KOPT-K1 (cell line): ENCODE results near the gene HMOX2.

Experiments
- H3K27ac ChIP-seq: fragments of 200-600 bp; sonication (generic); 2 replicates; pipeline ENCODE4 v1.5.1; 2016; ENCODE audit warnings: antibody characterized with exemption, mild to moderate bottlenecking, low read depth, low read length; ENCODE audit not compliant: poor library complexity, severe bottlenecking
- H3K36me3 ChIP-seq: fragments of 200-600 bp; sonication (generic); 2 replicates; pipeline ENCODE4 v1.5.1; 2017; ENCODE audit warnings: antibody characterized with exemption, mild to moderate bottlenecking, low read length, moderate library complexity; ENCODE audit not compliant: insufficient read depth
- H3K9me3 ChIP-seq: fragments of 200-600 bp; sonication (generic); 2 replicates; pipeline ENCODE4 v1.5.1; 2017; ENCODE audit warnings: antibody characterized with exemption, low read length, mild to moderate bottlenecking; ENCODE audit not compliant: insufficient read depth, poor library complexity, severe bottlenecking

The HMOX2 gene

GRCh38 chr16:4454623-4455022, 21.6 kb upstream of the HMOX2 start:
- H3K9me3 ChIP-seq = no peaks in the 10 kb centered on the region
- peaks cover 100% of the 10 kb centered on the region for H3K36me3 ChIP-seq

DNA sequence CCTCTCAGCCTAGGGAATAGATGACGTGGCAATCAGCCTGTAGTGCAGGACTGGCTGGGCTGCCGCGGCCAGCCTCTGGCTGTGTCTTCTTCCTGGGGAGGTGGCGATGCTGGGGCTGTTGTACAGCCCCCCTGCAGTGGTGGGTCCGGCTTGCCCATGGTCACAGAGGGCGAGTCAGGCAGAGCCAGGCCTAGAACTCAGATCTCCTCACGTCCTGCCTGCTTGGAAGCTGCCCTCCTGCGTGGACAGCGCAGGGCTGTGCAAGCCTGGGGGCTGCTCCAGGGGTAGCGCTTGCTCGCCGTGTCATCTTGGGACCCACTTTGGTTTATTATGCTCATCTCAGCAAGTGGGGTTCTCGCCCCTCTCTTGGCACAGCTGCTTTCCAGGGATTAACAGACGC, 21.1 kb upstream of the HMOX2 start:
- Histone ChIP-seq H3K9me3 (no peaks in the 10 kb centered on the region), H3K36me3 (peaks cover 100% of the 10 kb centered on the region), H3K27ac (no peak overlapping the region)

More at GRCh38 chr16:4454623-4455022, 21.6 kb upstream of the HMOX2 start:
- no peak overlapping the region for H3K27ac ChIP-seq

DNA sequence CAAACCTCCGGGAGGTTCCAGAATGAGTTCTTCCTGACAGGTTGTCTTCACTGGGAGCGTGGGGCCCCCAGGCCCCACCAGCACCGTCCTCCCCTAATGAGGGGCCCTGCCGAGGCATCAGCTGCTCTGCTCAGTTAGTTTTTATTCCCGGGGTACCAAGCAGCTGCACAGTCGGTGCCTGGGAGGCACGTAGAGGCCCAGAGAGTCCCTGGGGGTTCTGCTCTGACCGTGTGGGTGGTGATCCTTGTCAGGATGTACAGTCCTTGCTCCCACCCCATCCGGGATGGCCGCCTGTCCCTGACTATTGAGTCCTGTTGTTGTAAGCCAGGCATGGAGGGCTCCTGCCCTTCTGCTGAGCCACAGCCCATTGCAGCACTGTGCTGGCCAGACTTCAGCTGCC, 20.2 kb upstream of the HMOX2 start:
- H3K27ac ChIP-seq = no peak overlapping the region
- H3K9me3 ChIP-seq = no peaks in the 10 kb centered on the region
- peaks cover 98% of the 10 kb centered on the region for H3K36me3 ChIP-seq

DNA sequence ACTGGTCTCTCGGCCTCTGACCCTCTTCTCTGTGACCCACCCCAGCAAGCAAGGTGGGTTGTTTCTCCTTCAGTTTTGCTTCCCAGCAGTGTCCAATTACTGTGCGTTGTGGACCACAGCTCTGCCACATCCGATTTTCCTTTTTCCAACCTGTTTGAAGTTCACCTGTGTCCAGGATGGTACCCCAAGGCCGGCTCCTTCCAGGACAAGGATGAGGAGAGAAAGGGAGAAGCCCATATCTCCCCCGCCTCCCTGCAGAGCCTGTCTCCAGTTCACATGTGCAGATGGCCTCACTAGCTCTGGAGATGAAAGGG, 15.3 kb upstream of the HMOX2 start:
- no peaks in the 10 kb centered on the region for H3K9me3 ChIP-seq
- H3K27ac ChIP-seq = no peak overlapping the region
- H3K36me3 ChIP-seq = peaks cover 96% of the 10 kb centered on the region

GRCh38 chr16:4461250-4462085, 14.7 kb upstream of the HMOX2 start:
- Histone ChIP-seq H3K9me3 (no peaks in the 10 kb centered on the region), H3K36me3 (peaks cover 90% of the 10 kb centered on the region), H3K27ac (no peak overlapping the region)

- peak overlapping the region; percentile 98 for H3K27ac ChIP-seq
- no peaks in the 10 kb centered on the region for H3K9me3 ChIP-seq
- peaks cover 90% of the 10 kb centered on the region for H3K36me3 ChIP-seq
Observed at GRCh38 chr16:4463522-4464163, 12.6 kb upstream of the HMOX2 start.

DNA sequence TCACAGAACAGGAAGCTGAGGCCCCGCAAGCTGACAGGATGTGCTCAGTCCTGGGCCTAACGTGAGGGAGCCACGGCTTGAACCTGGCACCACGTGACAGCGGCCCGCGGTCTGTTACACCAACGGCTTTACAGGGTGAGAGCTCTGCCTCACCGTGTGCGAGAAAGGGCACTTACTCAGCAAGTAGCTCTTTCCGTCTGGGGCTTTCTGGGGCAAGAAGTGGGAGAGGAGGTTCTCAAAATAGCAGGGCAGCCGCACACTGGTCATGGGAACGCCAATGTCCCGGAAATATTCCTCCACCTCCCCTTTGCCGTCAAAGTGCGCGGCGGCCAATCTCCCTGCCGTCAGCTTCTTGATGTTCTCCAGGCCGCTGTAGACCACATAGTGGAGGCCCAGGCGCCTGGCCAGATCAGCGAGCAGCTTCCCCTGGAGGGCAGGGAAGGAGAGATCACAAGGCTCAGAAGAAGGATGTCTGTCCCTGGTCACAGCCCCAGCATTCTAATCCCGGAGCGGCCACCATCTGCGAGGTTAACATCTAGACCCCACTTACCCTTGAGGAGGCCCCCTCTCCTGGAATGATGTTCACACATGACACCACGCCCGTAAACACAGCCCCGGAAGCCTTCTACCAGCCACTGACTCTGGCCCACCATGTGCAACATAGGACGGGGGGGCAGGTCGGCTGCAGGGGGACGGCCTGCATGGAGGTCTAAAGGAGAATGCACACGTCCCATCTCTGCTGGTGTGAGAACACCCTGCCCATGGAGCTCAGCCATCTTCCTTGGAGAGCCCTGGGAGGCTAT, 10.0 kb upstream of the HMOX2 start:
- H3K27ac ChIP-seq = peak overlapping the region; percentile 98

GRCh38 chr16:4467916-4468315, 8.3 kb upstream of the HMOX2 start:
- Histone ChIP-seq H3K9me3 (no peaks in the 10 kb centered on the region), H3K36me3 (peaks cover 75% of the 10 kb centered on the region), H3K27ac (peak overlapping the region; percentile 98)

More for the DNA sequence above, 10.0 kb upstream of the HMOX2 start:
- peaks cover 84% of the 10 kb centered on the region for H3K36me3 ChIP-seq
- no peaks in the 10 kb centered on the region for H3K9me3 ChIP-seq

- peaks cover 64% of the 10 kb centered on the region for H3K36me3 ChIP-seq
- H3K9me3 ChIP-seq = no peaks in the 10 kb centered on the region
- H3K27ac ChIP-seq = no peak overlapping the region
Observed at GRCh38 chr16:4468972-4469371, 7.2 kb upstream of the HMOX2 start.

DNA sequence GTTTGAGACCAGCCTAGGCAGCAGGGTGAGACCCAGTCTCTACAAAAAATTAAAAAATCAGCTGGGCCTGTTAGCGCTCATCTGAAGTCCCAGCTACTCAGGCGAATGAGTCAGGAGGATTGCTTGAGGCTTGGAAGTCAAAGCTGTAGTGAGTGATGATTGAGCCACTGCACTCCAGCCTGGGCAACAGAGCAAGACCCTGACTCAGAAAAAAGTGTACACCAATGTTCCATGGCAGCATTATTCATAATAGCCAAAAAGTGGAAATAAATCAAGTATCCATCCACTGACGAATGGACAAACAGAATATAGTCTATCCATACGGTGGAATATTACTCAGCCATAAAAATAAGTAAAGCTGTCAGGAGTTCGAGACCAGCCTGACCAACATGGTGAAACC, 4.3 kb upstream of the HMOX2 start:
- no peaks in the 10 kb centered on the region for H3K9me3 ChIP-seq
- peaks cover 43% of the 10 kb centered on the region for H3K36me3 ChIP-seq
- H3K27ac ChIP-seq = no peak overlapping the region

DNA sequence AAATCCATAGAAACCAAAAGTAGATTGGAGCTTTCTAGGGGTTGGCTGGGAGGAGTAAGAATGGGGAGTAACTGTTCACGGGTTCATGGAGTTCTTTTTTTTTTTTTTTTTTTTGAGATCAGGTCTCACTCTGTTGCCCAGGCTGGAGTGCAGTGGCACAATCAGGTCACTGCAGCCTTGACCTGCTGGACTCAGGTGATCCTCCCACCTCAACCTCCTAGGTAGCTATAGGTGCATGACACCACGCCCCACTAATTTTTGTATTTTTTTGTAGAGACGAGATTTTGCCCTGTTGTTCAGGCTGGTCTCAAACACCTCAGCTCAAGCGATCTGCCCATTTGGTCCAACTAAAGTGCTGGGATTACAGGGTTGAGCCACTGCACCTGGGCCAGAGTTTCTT, 3.3 kb upstream of the HMOX2 start:
- Histone ChIP-seq H3K27ac (peak overlapping the region; percentile 95), H3K9me3 (no peaks in the 10 kb centered on the region), H3K36me3 (peaks cover 33% of the 10 kb centered on the region)

DNA sequence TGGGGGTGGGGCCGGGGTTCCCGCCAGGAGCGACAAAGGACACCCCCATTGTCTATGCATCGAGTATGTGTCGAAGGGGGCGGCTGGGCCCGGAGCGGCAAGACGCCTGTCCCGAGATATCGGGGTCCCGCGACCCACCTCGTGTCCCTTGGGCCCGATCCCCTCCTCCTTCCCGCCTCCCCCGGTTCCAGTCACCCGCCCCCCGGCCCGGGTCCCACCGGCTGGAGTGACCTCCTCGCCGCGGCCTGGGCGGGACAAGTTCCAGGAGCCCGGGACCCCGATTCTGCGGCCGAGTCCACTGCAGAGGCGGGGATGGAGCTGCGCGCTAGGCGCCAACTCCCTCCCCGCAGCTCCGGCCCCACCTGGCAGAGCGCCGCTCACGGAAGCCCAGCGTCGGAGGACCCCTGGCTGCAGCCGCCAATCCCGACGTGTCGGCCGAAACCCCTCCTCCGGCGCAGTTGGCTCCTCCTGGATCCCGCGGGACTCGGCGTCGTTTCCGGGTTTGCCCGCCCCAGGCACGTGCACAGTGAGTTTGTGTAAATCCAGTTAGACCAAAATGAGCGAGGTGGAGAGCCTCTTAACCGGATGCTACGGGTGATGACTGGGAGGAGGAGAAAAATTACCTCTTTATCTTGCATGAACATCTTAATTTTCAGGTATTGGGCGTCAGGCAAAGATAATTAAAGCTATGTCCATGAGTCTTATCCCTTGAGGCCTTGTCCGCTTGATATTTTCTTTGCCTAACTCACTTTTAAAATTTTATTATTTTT, 1.8 kb upstream of the HMOX2 start, which contains the start of gene NMRAL1:
NMRAL1 (minus strand) TSS at position 434 of the 770 bp plus-strand sequence. CDS start 493 bp downstream, outside the sequence.
- Histone ChIP-seq H3K9me3 (no peaks in the 10 kb centered on the region), H3K36me3 (peaks cover 18% of the 10 kb centered on the region), H3K27ac (peak within 1 kb of the TSS; percentile 95)

DNA sequence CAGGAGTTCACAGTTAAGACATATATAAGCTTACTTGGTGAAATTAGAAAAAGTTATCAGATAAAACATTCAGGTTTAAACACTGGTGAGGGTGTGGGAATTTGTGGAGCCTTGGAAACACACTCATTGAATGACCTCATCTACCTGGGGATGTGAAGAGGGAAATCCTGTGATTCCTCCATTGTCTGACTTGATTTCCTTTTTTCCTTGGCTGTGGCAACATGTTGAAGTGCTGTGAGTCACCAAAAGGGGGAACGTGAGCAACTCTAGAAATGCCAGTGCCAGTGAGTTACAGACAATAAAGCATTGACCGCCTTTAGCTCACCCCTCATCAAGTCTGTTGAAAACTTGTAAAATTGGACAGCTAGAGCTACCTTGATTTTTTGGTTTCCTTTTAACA, 1.8 kb downstream of the HMOX2 start:
- Histone ChIP-seq H3K27ac (no peak overlapping the region), H3K36me3 (no peaks in the 10 kb centered on the region), H3K9me3 (no peaks in the 10 kb centered on the region)

GRCh38 chr16:4481526-4481925, 5.3 kb downstream of the HMOX2 start:
- H3K27ac ChIP-seq = no peak overlapping the region
- no peaks in the 10 kb centered on the region for H3K9me3 ChIP-seq
- peaks cover 30% of the 10 kb centered on the region for H3K36me3 ChIP-seq
